ENCODE data around the gene VSTM2B. TPM values are rescaled to one million over a fixed set of nuclear protein-coding genes. Genes with fewer than 3 reads are reported as not detected.

The VSTM2B gene
- total RNA-seq, 1 experiment from 2014 or later = 0.31 TPM

GRCh38 chr19:29596080-29596727, 70.4 kb downstream of the VSTM2B start:
- peak overlapping the region in 1 of 2 experiments; percentile 38; a peak in 2 of 5 replicates for H3K4me3 Mint-ChIP-seq
- WGBS (ENCODE audit: extremely low coverage, insufficient read length, low lambda C conversion rate) = no CpG with 5 or more reads among the region's 10 CpGs
- H3K4ac ChIP-seq (ENCODE audit: low read depth, low read length) = no peak overlapping the region
- no peak overlapping the region for H2BK12ac ChIP-seq (ENCODE audit: insufficient read length, low read depth, low read length)
- H4K5ac ChIP-seq (ENCODE audit: insufficient read length, low read depth, low read length) = no peak overlapping the region
- no peak overlapping the region for H3T11ph ChIP-seq (ENCODE audit: low read length)
- no peaks in the 10 kb centered on the region for H3K9me3 Mint-ChIP-seq
- no peaks in the 10 kb centered on the region for H3K79me2 ChIP-seq (ENCODE audit: insufficient read depth, low read length)
- no peak overlapping the region for H2BK5ac ChIP-seq (ENCODE audit: insufficient read length, low read length)
- H3K4me2 ChIP-seq (ENCODE audit: insufficient read depth, insufficient read length, low read length) = no peak overlapping the region
- H2BK20ac ChIP-seq (ENCODE audit: low read depth, low read length, poor library complexity, severe bottlenecking) = no peak overlapping the region
- no peak overlapping the region for H3K27ac Mint-ChIP-seq
- no peak overlapping the region for H2BK15ac ChIP-seq (ENCODE audit: low read depth, low read length)
- H4K8ac ChIP-seq (replicated peaks; ENCODE audit: insufficient read length, low read depth, low read length) = no peak overlapping the region
- no peak overlapping the region for H3K56ac ChIP-seq (ENCODE audit: insufficient read length, low read depth, low read length)
- H3K4me1 Mint-ChIP-seq = peaks cover 24 to 25% of the 10 kb centered on the region in 2 experiments
- no peak overlapping the region for H3K27ac ChIP-seq (ENCODE audit: insufficient read length, low read depth, low read length)
- no peak overlapping the region for H4K91ac ChIP-seq (ENCODE audit: insufficient read length, low read depth, low read length)
- DNase-seq = no peak
- no peak overlapping the region for H2AK5ac ChIP-seq (ENCODE audit: insufficient read length, low read length)
- H4K20me1 ChIP-seq (ENCODE audit: control insufficient read depth, insufficient read depth, insufficient read length) = no peaks in the 10 kb centered on the region
- H3K27me3 ChIP-seq (ENCODE audit: insufficient read depth, low read length) = no peaks in the 10 kb centered on the region
- no peak overlapping the region for H2AFZ ChIP-seq (ENCODE audit: low read length)
- H2BK120ac ChIP-seq (ENCODE audit: low read depth, low read length, poor library complexity, severe bottlenecking) = no peak overlapping the region
- no peaks in the 10 kb centered on the region for H3K9me3 ChIP-seq (ENCODE audit: control insufficient read depth, low read depth, low read length)
- no peaks in the 10 kb centered on the region for H3K36me3 Mint-ChIP-seq (ENCODE audit: insufficient read depth in 1 of 3, low read depth in 3 of 3)
- H3K79me1 ChIP-seq (ENCODE audit: insufficient read depth, low read depth, low read length, poor library complexity, severe bottlenecking) = no peaks in the 10 kb centered on the region
- H3K4me1 ChIP-seq (ENCODE audit: insufficient read depth, low read length) = peaks cover 3% of the 10 kb centered on the region; the same call in 1 of the 2 replicates
- no peak overlapping the region for H3K18ac ChIP-seq (ENCODE audit: insufficient read length, low read depth, low read length)
- H3K23me2 ChIP-seq (ENCODE audit: insufficient read length, low read depth, low read length, poor library complexity, severe bottlenecking) = no peaks in the 10 kb centered on the region
- H3K23ac ChIP-seq (ENCODE audit: insufficient read length, low read depth, low read length) = no peak overlapping the region
- H3K14ac ChIP-seq (ENCODE audit: insufficient read depth, low read length) = no peak overlapping the region
- TF ChIP-seq, protein P1, sequence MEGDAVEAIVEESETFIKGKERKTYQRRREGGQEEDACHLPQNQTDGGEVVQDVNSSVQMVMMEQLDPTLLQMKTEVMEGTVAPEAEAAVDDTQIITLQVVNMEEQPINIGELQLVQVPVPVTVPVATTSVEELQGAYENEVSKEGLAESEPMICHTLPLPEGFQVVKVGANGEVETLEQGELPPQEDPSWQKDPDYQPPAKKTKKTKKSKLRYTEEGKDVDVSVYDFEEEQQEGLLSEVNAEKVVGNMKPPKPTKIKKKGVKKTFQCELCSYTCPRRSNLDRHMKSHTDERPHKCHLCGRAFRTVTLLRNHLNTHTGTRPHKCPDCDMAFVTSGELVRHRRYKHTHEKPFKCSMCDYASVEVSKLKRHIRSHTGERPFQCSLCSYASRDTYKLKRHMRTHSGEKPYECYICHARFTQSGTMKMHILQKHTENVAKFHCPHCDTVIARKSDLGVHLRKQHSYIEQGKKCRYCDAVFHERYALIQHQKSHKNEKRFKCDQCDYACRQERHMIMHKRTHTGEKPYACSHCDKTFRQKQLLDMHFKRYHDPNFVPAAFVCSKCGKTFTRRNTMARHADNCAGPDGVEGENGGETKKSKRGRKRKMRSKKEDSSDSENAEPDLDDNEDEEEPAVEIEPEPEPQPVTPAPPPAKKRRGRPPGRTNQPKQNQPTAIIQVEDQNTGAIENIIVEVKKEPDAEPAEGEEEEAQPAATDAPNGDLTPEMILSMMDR (conservative IDR thresholded peaks at IDR 0.05) = no peak
- H3K27me3 Mint-ChIP-seq (ENCODE audit: low read depth) = peaks cover 81% of the 10 kb centered on the region
- H3K9ac ChIP-seq (ENCODE audit: extremely low read depth, insufficient read length, low read length) = no peak overlapping the region
